ENCODE results near the gene RNF213. TPM values are rescaled to one million over a fixed set of nuclear protein-coding genes. Genes with fewer than 3 reads are reported as not detected.

Gene RNF213
- total RNA-seq, 1 donor from 2014 or later, result 120 TPM

GRCh38 chr17:80426671-80427326 lies 166.1 kb downstream of the RNF213 start:
- Mint-ChIP-seq H3K27me3 (ENCODE audit: low read depth, unreplicated experiment) (peaks cover 2% of the 10 kb centered on the region), H3K9me3 (ENCODE audit: unreplicated experiment) (no peaks in the 10 kb centered on the region), H3K27ac (ENCODE audit: unreplicated experiment) (no peak overlapping the region), H3K4me3 (ENCODE audit: unreplicated experiment) (no peak overlapping the region), H3K4me1 (ENCODE audit: low read depth, unreplicated experiment) (no peaks in the 10 kb centered on the region), H3K36me3 (ENCODE audit: low read depth, unreplicated experiment) (peaks cover 2% of the 10 kb centered on the region)
- no peak overlapping the region for H3K4me2 ChIP-seq (ENCODE audit: low read length)
- no peaks in the 10 kb centered on the region for H3K9me3 ChIP-seq (ENCODE audit: insufficient read depth, low read depth, low read length)
- no peaks in the 10 kb centered on the region for H3K36me3 ChIP-seq (ENCODE audit: insufficient read depth, low read length)
- no peak overlapping the region for H2AFZ ChIP-seq (ENCODE audit: low read depth, low read length)
- H3K27ac ChIP-seq (ENCODE audit: low read depth, low read length), result no peak overlapping the region
- peaks cover 3% of the 10 kb centered on the region for H4K20me1 ChIP-seq (ENCODE audit: insufficient read depth, low read length)
- no peak for FAIRE-seq
- H3K9ac ChIP-seq (ENCODE audit: low read length), result no peak overlapping the region
- H3K4me3 ChIP-seq (ENCODE audit: insufficient read depth, low read depth, low read length), result no peak overlapping the region
- H3K4me1 ChIP-seq (ENCODE audit: insufficient read depth, low read length), result no peaks in the 10 kb centered on the region
- H3K79me2 ChIP-seq (ENCODE audit: insufficient read depth, low read length), result no peaks in the 10 kb centered on the region
- no peaks in the 10 kb centered on the region for H3K27me3 ChIP-seq (ENCODE audit: insufficient read depth, low read length)
- peak; percentile 12 for DNase-seq (ENCODE audit: low read depth)
- TF ChIP-seq EZH2 (IDR thresholded peaks at IDR 0.05; ENCODE audit: insufficient read depth, low read length), result no peak
- TF ChIP-seq, protein P1, sequence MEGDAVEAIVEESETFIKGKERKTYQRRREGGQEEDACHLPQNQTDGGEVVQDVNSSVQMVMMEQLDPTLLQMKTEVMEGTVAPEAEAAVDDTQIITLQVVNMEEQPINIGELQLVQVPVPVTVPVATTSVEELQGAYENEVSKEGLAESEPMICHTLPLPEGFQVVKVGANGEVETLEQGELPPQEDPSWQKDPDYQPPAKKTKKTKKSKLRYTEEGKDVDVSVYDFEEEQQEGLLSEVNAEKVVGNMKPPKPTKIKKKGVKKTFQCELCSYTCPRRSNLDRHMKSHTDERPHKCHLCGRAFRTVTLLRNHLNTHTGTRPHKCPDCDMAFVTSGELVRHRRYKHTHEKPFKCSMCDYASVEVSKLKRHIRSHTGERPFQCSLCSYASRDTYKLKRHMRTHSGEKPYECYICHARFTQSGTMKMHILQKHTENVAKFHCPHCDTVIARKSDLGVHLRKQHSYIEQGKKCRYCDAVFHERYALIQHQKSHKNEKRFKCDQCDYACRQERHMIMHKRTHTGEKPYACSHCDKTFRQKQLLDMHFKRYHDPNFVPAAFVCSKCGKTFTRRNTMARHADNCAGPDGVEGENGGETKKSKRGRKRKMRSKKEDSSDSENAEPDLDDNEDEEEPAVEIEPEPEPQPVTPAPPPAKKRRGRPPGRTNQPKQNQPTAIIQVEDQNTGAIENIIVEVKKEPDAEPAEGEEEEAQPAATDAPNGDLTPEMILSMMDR (IDR thresholded peaks at IDR 0.05; ENCODE audit: insufficient read depth, low read depth, low read length), result peak; percentile 70

DNA sequence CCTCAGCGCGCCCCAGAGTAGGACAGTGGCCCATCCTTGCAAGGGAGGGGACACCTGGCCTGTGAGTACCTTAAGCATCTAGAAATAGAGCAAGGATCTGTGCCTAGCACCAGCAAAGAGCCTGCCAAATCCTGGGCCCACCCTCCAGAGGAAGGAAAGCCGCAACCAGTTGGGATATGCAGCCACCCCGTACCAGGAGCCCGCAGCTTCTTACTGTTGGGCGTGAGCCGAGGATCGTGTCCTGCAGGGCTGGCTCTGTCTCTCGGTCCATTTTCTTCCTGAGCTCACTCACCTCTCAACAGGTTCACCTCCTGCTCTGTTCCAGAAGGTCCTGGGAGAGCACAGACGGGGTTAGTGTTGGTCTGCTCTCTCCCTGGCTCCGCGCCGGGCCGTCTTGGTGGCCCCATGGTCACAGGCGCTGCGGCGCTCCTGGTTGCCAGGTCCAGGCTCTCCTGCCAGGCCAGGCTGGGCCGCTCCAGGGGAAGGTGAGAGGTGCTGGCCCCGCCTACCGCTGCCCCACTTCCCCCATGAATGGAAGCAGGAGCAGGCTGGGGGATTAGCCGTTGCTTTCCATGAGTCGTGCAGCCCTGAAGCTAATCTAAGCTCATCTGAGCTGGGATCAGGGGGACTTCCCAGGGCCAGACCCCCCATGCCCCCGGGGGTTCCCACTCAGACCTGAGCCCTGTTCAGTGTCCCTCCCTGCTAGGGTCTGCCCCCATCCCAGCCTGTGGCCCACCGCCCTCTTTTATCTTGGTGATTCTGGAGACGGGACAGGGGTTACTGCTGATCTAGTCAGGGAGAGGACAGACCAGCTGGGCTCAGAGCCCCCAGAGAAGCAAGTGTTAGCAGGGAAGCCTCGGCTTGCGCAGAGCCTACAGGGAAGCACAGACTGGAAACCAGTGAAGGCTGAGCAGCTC lies 167.0 kb downstream of the RNF213 start:
- FAIRE-seq, result no peak
- Mint-ChIP-seq H3K4me3 (ENCODE audit: unreplicated experiment) (no peak overlapping the region), H3K9me3 (ENCODE audit: unreplicated experiment) (no peaks in the 10 kb centered on the region), H3K36me3 (ENCODE audit: low read depth, unreplicated experiment) (peaks cover 2% of the 10 kb centered on the region), H3K27me3 (ENCODE audit: low read depth, unreplicated experiment) (peaks cover 6% of the 10 kb centered on the region), H3K27ac (ENCODE audit: unreplicated experiment) (no peak overlapping the region), H3K4me1 (ENCODE audit: low read depth, unreplicated experiment) (no peaks in the 10 kb centered on the region)
- no peaks in the 10 kb centered on the region for H4K20me1 ChIP-seq (ENCODE audit: insufficient read depth, low read length)
- H3K4me2 ChIP-seq (ENCODE audit: low read length), result no peak overlapping the region
- H3K27me3 ChIP-seq (ENCODE audit: insufficient read depth, low read length), result no peaks in the 10 kb centered on the region
- no peaks in the 10 kb centered on the region for H3K36me3 ChIP-seq (ENCODE audit: insufficient read depth, low read length)
- H3K4me3 ChIP-seq (ENCODE audit: insufficient read depth, low read depth, low read length), result no peak overlapping the region
- H3K79me2 ChIP-seq (ENCODE audit: insufficient read depth, low read length), result no peaks in the 10 kb centered on the region
- no peak for DNase-seq (ENCODE audit: low read depth)
- H2AFZ ChIP-seq (ENCODE audit: low read depth, low read length), result no peak overlapping the region
- no peaks in the 10 kb centered on the region for H3K9me3 ChIP-seq (ENCODE audit: insufficient read depth, low read depth, low read length)
- no peaks in the 10 kb centered on the region for H3K4me1 ChIP-seq (ENCODE audit: insufficient read depth, low read length)
- H3K27ac ChIP-seq (ENCODE audit: low read depth, low read length), result no peak overlapping the region
- no peak for TF ChIP-seq EZH2 (IDR thresholded peaks at IDR 0.05; ENCODE audit: insufficient read depth, low read length)
- TF ChIP-seq, protein P1 (IDR thresholded peaks at IDR 0.05; ENCODE audit: insufficient read depth, low read depth, low read length), result no peak
- no peak overlapping the region for H3K9ac ChIP-seq (ENCODE audit: low read length)
